ENCODE results near the gene R3HDM1.

DNA sequence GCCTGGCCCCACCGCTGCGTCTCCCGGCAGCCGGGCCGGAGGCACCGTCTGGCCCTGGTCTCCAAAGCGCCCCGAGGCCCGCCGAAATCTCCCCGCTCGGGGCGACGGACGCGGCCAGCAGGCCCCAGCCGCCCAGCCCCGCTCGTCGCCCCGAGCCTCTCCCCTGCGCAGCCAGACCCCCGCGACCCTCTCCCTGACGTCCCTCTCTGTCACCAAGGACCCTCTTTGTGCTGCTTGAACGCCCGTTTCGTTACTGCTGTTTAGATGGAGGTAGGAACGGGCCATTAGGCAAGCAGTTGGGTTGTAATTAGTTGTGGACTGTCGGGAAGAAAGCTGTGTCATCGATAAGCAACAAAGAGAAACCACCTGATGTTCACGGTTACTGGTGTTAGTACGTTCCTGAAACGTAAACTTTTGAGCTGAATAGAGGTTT is 211.1 kb downstream of the R3HDM1 start:
- TF ChIP-seq CTCF (IDR thresholded peaks at IDR 0.05) (no peak), ZFX (IDR thresholded peaks at IDR 0.05; ENCODE audit: borderline replicate concordance) (no peak)
